ENCODE measurements around the gene KLF3.

The KLF3 gene

GRCh38 chr4:38663090-38663800 is 754 bp upstream of the KLF3 start:
- H3K36me3 ChIP-seq: no peaks in the 10 kb centered on the region
- no peaks in the 10 kb centered on the region for H3K9me3 ChIP-seq
- H3K27me3 ChIP-seq: no peaks in the 10 kb centered on the region
- TF ChIP-seq CTCF (IDR thresholded peaks at IDR 0.05): no peak
- H3K4me3 ChIP-seq (ENCODE audit: low read depth in 1 of 2, low read length in 1 of 2): peak overlapping the region; percentile 76 to 82
- H3K4me1 ChIP-seq (ENCODE audit: control insufficient read depth in 1 of 2, insufficient read depth in 1 of 2, low read depth in 1 of 2, low read length in 1 of 2): peaks cover 49 to 51% of the 10 kb centered on the region in 2 experiments
- H3K27ac ChIP-seq: peak overlapping the region; percentile 100

- Histone ChIP-seq H3K4me1 (ENCODE audit: control insufficient read depth in 1 of 2, insufficient read depth in 1 of 2, low read depth in 1 of 2, low read length in 1 of 2) (peaks cover 63 to 66% of the 10 kb centered on the region in 2 experiments), H3K4me3 (ENCODE audit: low read depth in 1 of 2, low read length in 1 of 2) (peak overlapping the region; percentile 88 to 89), H3K27ac (peak overlapping the region; percentile 100), H3K36me3 (no peaks in the 10 kb centered on the region), H3K27me3 (no peaks in the 10 kb centered on the region), H3K9me3 (no peaks in the 10 kb centered on the region)
- TF ChIP-seq CTCF (IDR thresholded peaks at IDR 0.05): no peak
Observed at GRCh38 chr4:38664706-38665401, 855 bp downstream of the KLF3 start.

GRCh38 chr4:38665551-38666411 is 1.8 kb downstream of the KLF3 start:
- Histone ChIP-seq H3K36me3 (no peaks in the 10 kb centered on the region), H3K27me3 (no peaks in the 10 kb centered on the region), H3K9me3 (no peaks in the 10 kb centered on the region), H3K4me3 (ENCODE audit: low read depth in 1 of 2, low read length in 1 of 2) (peak overlapping the region; percentile 88 to 89), H3K27ac (peak overlapping the region; percentile 100), H3K4me1 (ENCODE audit: control insufficient read depth in 1 of 2, insufficient read depth in 1 of 2, low read depth in 1 of 2, low read length in 1 of 2) (peaks cover 73 to 75% of the 10 kb centered on the region in 2 experiments)
- TF ChIP-seq CTCF (IDR thresholded peaks at IDR 0.05): no peak

- H3K4me1 ChIP-seq (ENCODE audit: control insufficient read depth in 1 of 2, insufficient read depth in 1 of 2, low read depth in 1 of 2, low read length in 1 of 2): peaks cover 77 to 80% of the 10 kb centered on the region in 2 experiments
- peak overlapping the region; percentile 100 for H3K27ac ChIP-seq
- no peaks in the 10 kb centered on the region for H3K27me3 ChIP-seq
- peak overlapping the region; percentile 88 to 89 for H3K4me3 ChIP-seq (ENCODE audit: low read depth in 1 of 2, low read length in 1 of 2)
- H3K36me3 ChIP-seq: no peaks in the 10 kb centered on the region
- no peak for TF ChIP-seq CTCF (IDR thresholded peaks at IDR 0.05)
- H3K9me3 ChIP-seq: no peaks in the 10 kb centered on the region
Observed at GRCh38 chr4:38666766-38667084, 2.7 kb downstream of the KLF3 start.

- Histone ChIP-seq H3K27me3 (no peaks in the 10 kb centered on the region), H3K4me3 (ENCODE audit: low read depth in 1 of 2, low read length in 1 of 2) (peak overlapping the region; percentile 88 to 89), H3K9me3 (no peaks in the 10 kb centered on the region), H3K27ac (peak overlapping the region; percentile 100), H3K36me3 (no peaks in the 10 kb centered on the region), H3K4me1 (ENCODE audit: control insufficient read depth in 1 of 2, insufficient read depth in 1 of 2, low read depth in 1 of 2, low read length in 1 of 2) (peaks cover 77 to 79% of the 10 kb centered on the region in 2 experiments)
- no peak for TF ChIP-seq CTCF (IDR thresholded peaks at IDR 0.05)
Observed at GRCh38 chr4:38667085-38667893, 3.3 kb downstream of the KLF3 start.
